HG02623 (cell line): Measurements from ENCODE around the gene RABGAP1L.
"Not testable (repeated sequence)": the region's sequence is repeated elsewhere in the genome, so short reads cannot be mapped to it uniquely, and the experiment has no call there.

Experiments used
- ATAC-seq: cut with Tn5 transposase; IDR thresholded peaks from one replicate; pipeline ENCODE4 v1.9.1; 2021; ENCODE audit warnings: moderate library complexity; ENCODE audit not compliant: unreplicated experiment

The RABGAP1L gene

GRCh38 chr1:175005085-175005783 is 845.9 kb downstream of the RABGAP1L start:
- no peak for ATAC-seq

GRCh38 chr1:175009532-175009931 is 850.2 kb downstream of the RABGAP1L start:
- ATAC-seq: no peak

GRCh38 chr1:175013445-175013844 is 854.1 kb downstream of the RABGAP1L start:
- no peak for ATAC-seq

GRCh38 chr1:175015243-175015642 is 855.9 kb downstream of the RABGAP1L start:
- no peak for ATAC-seq

- ATAC-seq: no peak
These were observed 860.2 kb downstream of the RABGAP1L start for GRCh38 chr1:175019524-175019923.

- ATAC-seq: peak; percentile 87
These were observed 864.0 kb downstream of the RABGAP1L start, which contains the start of gene MRPS14 for GRCh38 chr1:175023043-175023921. Gene MRPS14, minus strand, starts transcription at chr1:175023425. Its CDS starts 17 bp downstream, at chr1:175023408.

GRCh38 chr1:175023922-175024242 is 864.6 kb downstream of the RABGAP1L start:
- not testable (repeated sequence) for ATAC-seq

GRCh38 chr1:175024773-175025172 is 865.5 kb downstream of the RABGAP1L start:
- no peak for ATAC-seq

- no peak for ATAC-seq
These were observed 874.6 kb downstream of the RABGAP1L start for GRCh38 chr1:175033953-175034352.

- ATAC-seq: no peak
These were observed 875.5 kb downstream of the RABGAP1L start for GRCh38 chr1:175034775-175035174.

- no peak for ATAC-seq
These were observed 876.5 kb downstream of the RABGAP1L start for GRCh38 chr1:175035865-175036264.

GRCh38 chr1:175036476-175036875 is 877.2 kb downstream of the RABGAP1L start:
- ATAC-seq: no peak

- no peak for ATAC-seq
These were observed 878.1 kb downstream of the RABGAP1L start for GRCh38 chr1:175037416-175037815.

GRCh38 chr1:175040324-175040879 is 881.1 kb downstream of the RABGAP1L start:
- ATAC-seq: no peak

GRCh38 chr1:175042650-175043049 is 883.3 kb downstream of the RABGAP1L start:
- ATAC-seq: no peak

GRCh38 chr1:175043824-175044223 is 884.5 kb downstream of the RABGAP1L start:
- no peak for ATAC-seq

GRCh38 chr1:175044591-175044990 is 885.3 kb downstream of the RABGAP1L start:
- not testable (repeated sequence) for ATAC-seq
